Measurements from ENCODE around the gene SERPINB1.

The SERPINB1 gene

DNA sequence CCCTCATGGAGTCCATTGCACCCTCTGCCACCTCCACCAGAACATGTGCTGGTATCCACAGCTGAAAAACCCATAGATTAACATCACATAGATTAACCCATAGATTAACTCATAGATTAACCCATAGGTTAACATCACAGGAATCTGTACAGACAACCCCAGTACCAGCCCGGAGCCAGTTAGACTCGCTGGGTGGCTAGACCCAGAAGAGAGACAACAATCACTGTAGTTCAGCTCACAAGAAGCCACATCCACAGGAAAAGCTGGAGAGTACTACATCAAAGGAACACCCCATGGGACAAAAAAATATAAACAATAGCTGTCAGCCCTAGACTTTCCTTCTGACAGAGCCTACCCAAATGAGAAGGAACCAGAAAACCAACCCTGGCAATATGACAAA lies 36.3 kb upstream of the SERPINB1 start:
- no peak for DNase-seq (ENCODE audit: low read depth)
- no peak overlapping the region for H3K4me3 ChIP-seq (replicated peaks; ENCODE audit: low read depth, low read length)
- no peak for TF ChIP-seq CTCF (IDR thresholded peaks at IDR 0.05; ENCODE audit: low read length, missing control alignments)

- DNase-seq (ENCODE audit: low read depth) = peak; percentile 69
- peak overlapping the region; percentile 43 for H3K4me3 ChIP-seq (replicated peaks; ENCODE audit: low read depth, low read length)
- TF ChIP-seq CTCF (IDR thresholded peaks at IDR 0.05; ENCODE audit: low read length, missing control alignments) = no peak
Measured at GRCh38 chr6:2877057-2877882, 35.6 kb upstream of the SERPINB1 start.

DNA sequence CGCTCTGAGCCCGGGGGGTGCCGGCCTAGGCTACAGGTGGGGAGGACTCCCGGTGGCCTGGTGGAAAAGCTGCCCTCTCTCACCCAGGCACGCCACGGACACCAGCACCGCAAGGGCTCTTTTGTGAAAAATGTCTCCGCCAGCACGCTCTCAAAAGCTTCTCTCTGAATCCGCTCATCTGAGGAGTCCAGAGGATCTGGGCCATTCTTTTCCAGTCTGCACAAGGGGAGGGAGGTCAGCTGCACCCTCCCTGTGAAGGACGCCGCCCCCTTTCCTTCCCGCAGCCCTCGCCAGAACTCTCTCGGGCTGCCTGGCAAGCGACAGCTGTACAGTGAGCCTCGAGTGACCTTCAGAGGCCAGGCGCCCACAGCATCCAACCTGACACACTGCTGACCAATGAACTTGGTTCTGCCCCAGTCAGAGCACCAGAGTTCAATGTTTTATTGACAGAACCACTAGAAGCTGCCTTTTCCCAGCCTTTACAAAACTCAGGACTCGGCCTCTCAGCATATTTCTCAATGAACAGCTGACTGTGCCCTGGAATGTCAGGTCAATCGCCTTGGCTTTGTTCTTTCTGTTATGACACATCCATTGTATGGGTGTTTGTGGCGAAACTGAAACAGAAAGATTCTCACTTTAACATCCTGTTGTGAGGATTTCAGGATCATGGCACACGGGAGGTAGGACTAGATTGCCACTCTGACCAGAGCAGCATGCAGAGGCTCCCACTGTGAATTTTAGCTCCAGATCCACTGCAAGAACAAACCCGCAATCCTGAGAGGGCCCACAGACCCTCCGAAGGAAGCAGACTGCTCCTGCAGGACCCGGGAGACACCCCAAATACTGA lies 34.8 kb upstream of the SERPINB1 start:
- peak; percentile 98 for DNase-seq (ENCODE audit: low read depth)
- peak overlapping the region; percentile 43 for H3K4me3 ChIP-seq (replicated peaks; ENCODE audit: low read depth, low read length)
- TF ChIP-seq CTCF (IDR thresholded peaks at IDR 0.05; ENCODE audit: low read length, missing control alignments) = no peak

DNA sequence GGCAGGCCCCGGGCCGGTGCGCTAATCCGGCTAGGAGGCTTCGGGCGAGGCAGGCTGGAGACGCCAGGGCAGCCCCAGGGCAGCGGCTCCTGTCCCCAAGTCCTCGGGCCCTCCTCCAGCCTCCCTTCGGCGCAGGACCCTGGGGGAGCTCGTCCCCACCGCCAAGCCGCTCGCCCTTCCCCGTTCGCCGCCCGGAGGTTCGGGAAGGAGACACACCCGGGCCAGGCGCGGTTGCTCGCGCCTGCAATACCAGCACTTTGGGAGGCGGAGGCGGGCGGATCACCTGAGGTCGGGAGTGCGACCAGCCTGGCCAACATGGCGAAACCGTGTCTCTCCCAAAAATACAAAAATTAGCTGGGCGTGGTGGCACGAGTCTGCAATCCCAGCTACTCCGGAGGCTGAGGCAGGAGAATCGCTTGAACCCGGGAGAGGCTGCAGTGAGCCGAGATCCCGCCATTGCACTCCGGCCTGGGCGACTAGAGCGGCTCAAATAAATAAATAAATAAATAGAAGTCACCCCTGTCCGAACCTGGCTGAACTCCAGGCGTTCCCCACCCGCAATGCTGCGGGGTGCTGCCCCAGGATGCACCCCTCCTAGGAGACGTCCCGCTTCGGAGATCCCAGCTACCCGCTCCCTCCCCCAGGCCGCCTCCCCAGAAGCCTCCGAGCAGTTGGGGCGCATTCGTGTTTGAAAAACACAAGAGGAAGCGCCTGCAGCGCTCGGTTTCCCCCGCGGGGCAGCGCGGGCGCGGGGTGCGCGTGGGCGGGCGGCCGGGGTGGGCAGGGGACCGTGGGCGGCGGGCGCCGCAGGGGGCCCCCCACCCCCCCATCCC lies 33.9 kb upstream of the SERPINB1 start:
- no peak for TF ChIP-seq CTCF (IDR thresholded peaks at IDR 0.05; ENCODE audit: low read length, missing control alignments)
- H3K4me3 ChIP-seq (replicated peaks; ENCODE audit: low read depth, low read length) = peak overlapping the region; percentile 41
- peak; percentile 22 for DNase-seq (ENCODE audit: low read depth)

DNA sequence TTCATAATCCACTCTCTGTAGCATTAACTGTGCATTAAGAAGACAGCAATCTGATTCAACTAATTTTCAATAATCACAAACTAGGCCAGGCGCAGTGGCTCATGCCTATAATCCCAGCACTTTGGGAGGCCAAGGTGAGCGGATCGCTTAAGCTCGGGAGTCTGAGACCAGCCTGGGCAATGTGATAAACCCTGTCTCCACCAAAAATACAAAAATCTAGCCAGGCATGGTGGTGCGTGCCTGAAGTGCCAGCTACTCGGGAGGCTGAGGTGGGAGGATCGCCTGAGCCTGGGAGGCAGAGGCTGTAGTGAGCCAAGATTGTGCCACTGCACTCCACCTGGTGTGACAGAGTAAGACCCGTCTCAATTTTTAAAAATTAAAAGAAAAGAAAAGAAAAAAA lies 32.0 kb upstream of the SERPINB1 start:
- DNase-seq (ENCODE audit: low read depth) = no peak
- TF ChIP-seq CTCF (IDR thresholded peaks at IDR 0.05; ENCODE audit: low read length, missing control alignments) = no peak

GRCh38 chr6:2872423-2873358 lies 31.0 kb upstream of the SERPINB1 start:
- no peak for TF ChIP-seq CTCF (IDR thresholded peaks at IDR 0.05; ENCODE audit: low read length, missing control alignments)
- no peak overlapping the region for H3K4me3 ChIP-seq (replicated peaks; ENCODE audit: low read depth, low read length)

More for the DNA sequence above, 32.0 kb upstream of the SERPINB1 start:
- no peak overlapping the region for H3K4me3 ChIP-seq (replicated peaks; ENCODE audit: low read depth, low read length)

More at GRCh38 chr6:2872423-2873358, 31.0 kb upstream of the SERPINB1 start:
- peak; percentile 51 for DNase-seq (ENCODE audit: low read depth)
